Skeletal muscle tissue (tissue), 4 donors: ENCODE data around the gene BNIP3. TPM values are rescaled to one million over a fixed set of nuclear protein-coding genes. Genes with fewer than 3 reads are reported as not detected.

Source experiments
- H3K27ac ChIP-seq: one replicate; pipeline ENCODE4 v1.7.0; 2013; ENCODE audit warnings: mild to moderate bottlenecking, low read depth, low read length, inconsistent platforms
- H3K27me3 ChIP-seq, 3 donors: one replicate each; pipeline ENCODE4 v1.7.0; 2013; ENCODE audit warnings: low read length in 3 of 3; ENCODE audit not compliant: control insufficient read depth in 3 of 3, insufficient read depth in 3 of 3
- H3K36me3 ChIP-seq, 3 donors: one replicate each; pipeline ENCODE4 v1.7.0; 2013; ENCODE audit warnings: low read length in 3 of 3; ENCODE audit not compliant: control insufficient read depth in 3 of 3, insufficient read depth in 3 of 3
- H3K4me1 ChIP-seq, 3 donors: one replicate each; pipeline ENCODE4 v1.7.0; 2013; ENCODE audit warnings: low read length in 3 of 3, mild to moderate bottlenecking in 3 of 3; ENCODE audit not compliant: control insufficient read depth in 3 of 3, insufficient read depth in 3 of 3
- H3K4me3 ChIP-seq, 3 donors: one replicate each; pipeline ENCODE4 v1.7.0; 2013; ENCODE audit warnings: low read length in 3 of 3
- H3K9ac ChIP-seq, 3 donors: one replicate each; pipeline ENCODE4 v1.7.0; 2013; ENCODE audit warnings: low read length in 3 of 3, mild to moderate bottlenecking in 3 of 3, moderate library complexity in 2 of 3, low read depth in 1 of 3
- H3K9me3 ChIP-seq, 3 donors: one replicate each; pipeline ENCODE4 v1.7.0; 2013; ENCODE audit warnings: low read length in 3 of 3; ENCODE audit not compliant: control insufficient read depth in 3 of 3
- total RNA-seq: library from RNA; depleted of rRNA; stranded (reverse); fragments of >200 nt; gene quantifications from one replicate; pipeline ENCODE4 v1.2.3, GENCODE V29; 2014
- donor health status: Osteomylitis.

Gene BNIP3
- total RNA-seq, 1 donor from 2014 or later: 20.9 TPM

GRCh38 chr10:131946321-131946751 is 35.4 kb downstream of the BNIP3 start:
- H3K27ac ChIP-seq: no peak overlapping the region
- H3K4me1 ChIP-seq: peaks cover 0 to 14% (median 9%) of the 10 kb centered on the region in 3 donors
- H3K9ac ChIP-seq: no peak overlapping the region
- H3K27me3 ChIP-seq: no peaks in the 10 kb centered on the region
- H3K36me3 ChIP-seq: peaks cover 48 to 73% (median 57%) of the 10 kb centered on the region in 3 donors
- H3K4me3 ChIP-seq: no peak overlapping the region
- no peaks in the 10 kb centered on the region for H3K9me3 ChIP-seq

- Histone ChIP-seq H3K4me3 (no peak overlapping the region), H3K9ac (no peak overlapping the region), H3K9me3 (no peaks in the 10 kb centered on the region), H3K36me3 (peaks cover 50 to 70% (median 64%) of the 10 kb centered on the region in 3 donors), H3K27me3 (no peaks in the 10 kb centered on the region), H3K27ac (no peak overlapping the region), H3K4me1 (peaks cover 0 to 14% (median 9%) of the 10 kb centered on the region in 3 donors)
Observed at GRCh38 chr10:131944976-131945695, 36.6 kb downstream of the BNIP3 start.

GRCh38 chr10:131944412-131944811 is 37.3 kb downstream of the BNIP3 start:
- H3K9ac ChIP-seq: no peak overlapping the region
- no peak overlapping the region for H3K4me3 ChIP-seq
- H3K27me3 ChIP-seq: no peaks in the 10 kb centered on the region
- no peaks in the 10 kb centered on the region for H3K9me3 ChIP-seq
- peaks cover 0 to 12% (median 9%) of the 10 kb centered on the region in 3 donors for H3K4me1 ChIP-seq
- no peak overlapping the region for H3K27ac ChIP-seq
- peaks cover 51 to 65% (median 64%) of the 10 kb centered on the region in 3 donors for H3K36me3 ChIP-seq

GRCh38 chr10:131943021-131943814 is 38.5 kb downstream of the BNIP3 start:
- Histone ChIP-seq H3K4me3 (no peak overlapping the region), H3K4me1 (peaks cover 0 to 3% (median 0%) of the 10 kb centered on the region in 3 donors), H3K9me3 (no peaks in the 10 kb centered on the region), H3K27ac (no peak overlapping the region), H3K36me3 (peaks cover 48 to 61% (median 58%) of the 10 kb centered on the region in 3 donors), H3K27me3 (no peaks in the 10 kb centered on the region), H3K9ac (no peak overlapping the region)

GRCh38 chr10:131942455-131942854 is 39.3 kb downstream of the BNIP3 start:
- Histone ChIP-seq H3K36me3 (peaks cover 45 to 57% (median 54%) of the 10 kb centered on the region in 3 donors), H3K9me3 (no peaks in the 10 kb centered on the region), H3K27ac (no peak overlapping the region), H3K9ac (no peak overlapping the region), H3K4me3 (no peak overlapping the region), H3K27me3 (no peaks in the 10 kb centered on the region), H3K4me1 (peaks cover 0 to 3% (median 0%) of the 10 kb centered on the region in 3 donors)

GRCh38 chr10:131938681-131939080 is 43.0 kb downstream of the BNIP3 start:
- peaks cover 22 to 51% (median 37%) of the 10 kb centered on the region in 3 donors for H3K36me3 ChIP-seq
- no peaks in the 10 kb centered on the region for H3K4me1 ChIP-seq
- no peak overlapping the region for H3K27ac ChIP-seq
- no peaks in the 10 kb centered on the region for H3K9me3 ChIP-seq
- no peaks in the 10 kb centered on the region for H3K27me3 ChIP-seq
- no peak overlapping the region for H3K9ac ChIP-seq
- H3K4me3 ChIP-seq: no peak overlapping the region

- peaks cover 0 to 5% (median 4%) of the 10 kb centered on the region in 3 donors for H3K4me1 ChIP-seq
- H3K9me3 ChIP-seq: no peaks in the 10 kb centered on the region
- H3K9ac ChIP-seq: no peak overlapping the region
- H3K4me3 ChIP-seq: no peak overlapping the region
- H3K27ac ChIP-seq: no peak overlapping the region
- H3K36me3 ChIP-seq: peaks cover 17 to 48% (median 35%) of the 10 kb centered on the region in 3 donors
- no peaks in the 10 kb centered on the region for H3K27me3 ChIP-seq
Observed at GRCh38 chr10:131937836-131938235, 43.9 kb downstream of the BNIP3 start.

GRCh38 chr10:131936736-131937135 is 45.0 kb downstream of the BNIP3 start:
- Histone ChIP-seq H3K9me3 (no peaks in the 10 kb centered on the region), H3K9ac (no peak overlapping the region), H3K4me1 (peaks cover 5 to 12% (median 11%) of the 10 kb centered on the region in 3 donors), H3K36me3 (peaks cover 17 to 44% (median 35%) of the 10 kb centered on the region in 3 donors), H3K27me3 (no peaks in the 10 kb centered on the region), H3K4me3 (no peak overlapping the region), H3K27ac (no peak overlapping the region)

GRCh38 chr10:131936294-131936693 is 45.4 kb downstream of the BNIP3 start:
- Histone ChIP-seq H3K4me3 (no peak overlapping the region), H3K9me3 (no peaks in the 10 kb centered on the region), H3K4me1 (peaks cover 5 to 16% (median 15%) of the 10 kb centered on the region in 3 donors), H3K27me3 (no peaks in the 10 kb centered on the region), H3K36me3 (peaks cover 17 to 40% (median 32%) of the 10 kb centered on the region in 3 donors), H3K27ac (no peak overlapping the region), H3K9ac (no peak overlapping the region)

- Histone ChIP-seq H3K4me1 (peaks cover 5 to 26% (median 22%) of the 10 kb centered on the region in 3 donors), H3K9me3 (no peaks in the 10 kb centered on the region), H3K4me3 (no peak overlapping the region), H3K27ac (no peak overlapping the region), H3K36me3 (peaks cover 8 to 30% (median 26%) of the 10 kb centered on the region in 3 donors), H3K27me3 (no peaks in the 10 kb centered on the region), H3K9ac (no peak overlapping the region)
Observed at GRCh38 chr10:131935260-131935659, 46.5 kb downstream of the BNIP3 start.
